HEK293 (cell line): ENCODE measurements around the gene GRIK4.

Experiments
- CTCF ChIP-seq: fragments of 450-650 bp; formaldehyde crosslinking; IDR thresholded peaks from 2 replicates; pipeline ENCODE4 v1.5.1; 2016; ENCODE audit warnings: missing biosample characterization, missing genetic modification characterization
- ELK4 ChIP-seq: IDR thresholded peaks from 2 replicates; pipeline ENCODE4 v1.6.1; 2011; ENCODE audit warnings: mild to moderate bottlenecking, low read depth, low read length, borderline replicate concordance
- SALL2 ChIP-seq: fragments of 450-650 bp; formaldehyde crosslinking; IDR thresholded peaks from 2 replicates; pipeline ENCODE4 v1.5.0; 2017; ENCODE audit warnings: missing biosample characterization, mild to moderate bottlenecking, missing genetic modification characterization, borderline replicate concordance
- ZBTB17 ChIP-seq: fragments of 450-650 bp; formaldehyde crosslinking; IDR thresholded peaks from 2 replicates; pipeline ENCODE4 v1.5.1; 2016; ENCODE audit warnings: missing biosample characterization, missing genetic modification characterization
- ZBTB20 ChIP-seq: fragments of 450-650 bp; formaldehyde crosslinking; IDR thresholded peaks from 2 replicates; pipeline ENCODE4 v1.5.1; 2016; ENCODE audit warnings: missing biosample characterization, missing genetic modification characterization
- ZNF175 ChIP-seq: fragments of 450-650 bp; formaldehyde crosslinking; IDR thresholded peaks from 2 replicates; pipeline ENCODE4 v1.5.1; 2016; ENCODE audit warnings: missing biosample characterization, missing genetic modification characterization
- ZNF24 ChIP-seq: fragments of 450-650 bp; formaldehyde crosslinking; IDR thresholded peaks from 2 replicates; pipeline ENCODE4 v1.5.1; 2016; ENCODE audit warnings: missing biosample characterization, missing genetic modification characterization
- ZNF555 ChIP-seq: fragments of 450-650 bp; formaldehyde crosslinking; conservative IDR thresholded peaks from 2 replicates; pipeline ENCODE4 v1.5.1; 2017; ENCODE audit warnings: missing biosample characterization, mild to moderate bottlenecking, missing genetic modification characterization, inconsistent platforms
- TF ChIP-seq, protein P1 (sequence below): fragments of 450-650 bp; formaldehyde crosslinking; IDR thresholded peaks from 2 replicates; pipeline ENCODE4 v1.5.1; 2017; ENCODE audit warnings: missing biosample characterization, missing genetic modification characterization

GRCh38 chr11:120536091-120536796 lies 24.7 kb downstream of the GRIK4 start:
- TF ChIP-seq, protein P1, sequence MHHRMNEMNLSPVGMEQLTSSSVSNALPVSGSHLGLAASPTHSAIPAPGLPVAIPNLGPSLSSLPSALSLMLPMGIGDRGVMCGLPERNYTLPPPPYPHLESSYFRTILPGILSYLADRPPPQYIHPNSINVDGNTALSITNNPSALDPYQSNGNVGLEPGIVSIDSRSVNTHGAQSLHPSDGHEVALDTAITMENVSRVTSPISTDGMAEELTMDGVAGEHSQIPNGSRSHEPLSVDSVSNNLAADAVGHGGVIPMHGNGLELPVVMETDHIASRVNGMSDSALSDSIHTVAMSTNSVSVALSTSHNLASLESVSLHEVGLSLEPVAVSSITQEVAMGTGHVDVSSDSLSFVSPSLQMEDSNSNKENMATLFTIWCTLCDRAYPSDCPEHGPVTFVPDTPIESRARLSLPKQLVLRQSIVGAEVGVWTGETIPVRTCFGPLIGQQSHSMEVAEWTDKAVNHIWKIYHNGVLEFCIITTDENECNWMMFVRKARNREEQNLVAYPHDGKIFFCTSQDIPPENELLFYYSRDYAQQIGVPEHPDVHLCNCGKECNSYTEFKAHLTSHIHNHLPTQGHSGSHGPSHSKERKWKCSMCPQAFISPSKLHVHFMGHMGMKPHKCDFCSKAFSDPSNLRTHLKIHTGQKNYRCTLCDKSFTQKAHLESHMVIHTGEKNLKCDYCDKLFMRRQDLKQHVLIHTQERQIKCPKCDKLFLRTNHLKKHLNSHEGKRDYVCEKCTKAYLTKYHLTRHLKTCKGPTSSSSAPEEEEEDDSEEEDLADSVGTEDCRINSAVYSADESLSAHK (tag by site-specific recombination) = no peak
- no peak for TF ChIP-seq ZNF555 (tag by site-specific recombination)
- TF ChIP-seq ELK4 = no peak
- no peak for TF ChIP-seq CTCF (tag by site-specific recombination)
- TF ChIP-seq SALL2 = no peak
- no peak for TF ChIP-seq ZNF24 (tag by site-specific recombination)
- no peak for TF ChIP-seq ZBTB17 (tag by site-specific recombination)
- TF ChIP-seq ZBTB20 (tag by site-specific recombination) = no peak
- TF ChIP-seq ZNF175 (tag by site-specific recombination) = no peak
